Fibroblast of lung (primary cell): ENCODE results near the gene PLA2G5.

Experiments used
- EZH2 ChIP-seq: IDR thresholded peaks from 2 replicates; pipeline ENCODE4 v1.5.1; 2012; ENCODE audit warnings: low read length, control low read depth, mild to moderate bottlenecking; ENCODE audit errors: missing control alignments
- TF ChIP-seq, protein P1 (sequence below), 2 donors: IDR thresholded peaks in 1 of 2; conservative IDR thresholded peaks in 1 of 2; 1 replicate in 1 of 2; 2 replicates in 1 of 2; pipeline ENCODE4 v1.5.1; 2011 to 2012; ENCODE audit warnings: low read length in 2 of 2, control low read depth in 1 of 2, inconsistent platforms in 1 of 2, low read depth in 1 of 2, mild to moderate bottlenecking in 1 of 2

DNA sequence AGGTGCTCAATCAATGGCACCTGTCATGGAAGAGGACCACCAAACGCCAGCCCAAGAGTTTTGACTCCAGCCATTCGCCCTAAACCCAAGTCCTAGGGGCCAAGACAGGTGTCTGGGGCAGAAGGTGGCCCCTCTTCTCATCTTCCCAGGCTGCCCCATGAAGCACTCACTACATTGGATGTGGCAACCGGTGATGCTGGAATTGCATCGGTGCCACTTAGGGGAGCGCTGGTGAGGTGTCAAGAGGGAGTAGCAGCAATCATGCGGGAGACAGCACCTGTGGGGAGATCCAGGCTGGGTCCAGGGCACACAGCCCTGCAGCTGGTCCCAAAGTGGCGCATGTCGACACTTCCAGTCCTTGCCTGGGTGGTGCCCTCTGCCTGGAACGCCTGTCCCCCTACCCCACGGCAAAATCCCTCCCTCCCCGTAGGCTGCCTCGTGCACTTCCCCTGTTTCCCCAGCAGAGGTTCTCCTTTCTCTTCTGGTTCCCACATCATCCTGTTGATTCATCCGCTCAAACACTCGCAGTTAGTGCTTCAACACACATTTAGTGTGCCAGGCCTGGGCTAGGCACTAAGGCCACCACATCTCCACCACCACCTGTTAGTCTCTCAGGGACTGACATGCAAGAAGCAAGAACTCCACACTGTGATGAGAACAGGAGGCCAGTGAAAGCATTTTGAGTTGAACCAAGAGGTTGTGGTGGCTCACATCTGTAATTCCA, 30.8 kb downstream of the PLA2G5 start:
- TF ChIP-seq, protein P1, sequence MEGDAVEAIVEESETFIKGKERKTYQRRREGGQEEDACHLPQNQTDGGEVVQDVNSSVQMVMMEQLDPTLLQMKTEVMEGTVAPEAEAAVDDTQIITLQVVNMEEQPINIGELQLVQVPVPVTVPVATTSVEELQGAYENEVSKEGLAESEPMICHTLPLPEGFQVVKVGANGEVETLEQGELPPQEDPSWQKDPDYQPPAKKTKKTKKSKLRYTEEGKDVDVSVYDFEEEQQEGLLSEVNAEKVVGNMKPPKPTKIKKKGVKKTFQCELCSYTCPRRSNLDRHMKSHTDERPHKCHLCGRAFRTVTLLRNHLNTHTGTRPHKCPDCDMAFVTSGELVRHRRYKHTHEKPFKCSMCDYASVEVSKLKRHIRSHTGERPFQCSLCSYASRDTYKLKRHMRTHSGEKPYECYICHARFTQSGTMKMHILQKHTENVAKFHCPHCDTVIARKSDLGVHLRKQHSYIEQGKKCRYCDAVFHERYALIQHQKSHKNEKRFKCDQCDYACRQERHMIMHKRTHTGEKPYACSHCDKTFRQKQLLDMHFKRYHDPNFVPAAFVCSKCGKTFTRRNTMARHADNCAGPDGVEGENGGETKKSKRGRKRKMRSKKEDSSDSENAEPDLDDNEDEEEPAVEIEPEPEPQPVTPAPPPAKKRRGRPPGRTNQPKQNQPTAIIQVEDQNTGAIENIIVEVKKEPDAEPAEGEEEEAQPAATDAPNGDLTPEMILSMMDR (conservative IDR thresholded peaks at IDR 0.05 in 1 of 2, IDR thresholded peaks at IDR 0.05 in 1 of 2; ENCODE audit: low read depth in 1 of 2, low read length in 2 of 2), result peak; percentile 80 to 85
- TF ChIP-seq EZH2, result no peak
